Measurements from ENCODE around the gene SCAP. TPM values are rescaled to one million over a fixed set of nuclear protein-coding genes. Genes with fewer than 3 reads are reported as not detected.
A peak's percentile ranks its signal among the peaks of the same experiment; 100 is the strongest.

SCAP gene
- total RNA-seq, 2 donors from 2014 or later: 103 to 105 TPM

- WGBS, 2 experiments (ENCODE audit: insufficient coverage in 1 of 2, insufficient read length in 1 of 2): 93 to 94% methylated on average over 12 to 16 of the region's 16 CpGs
- H3K27ac Mint-ChIP-seq: peak overlapping the region; percentile 76
- peaks cover 52% of the 10 kb centered on the region for H3K36me3 Mint-ChIP-seq (ENCODE audit: low read depth)
- H3K4me3 Mint-ChIP-seq: no peak overlapping the region
- no peak overlapping the region for H3K4me3 ChIP-seq (ENCODE audit: low read length)
- H3K9ac ChIP-seq (ENCODE audit: extremely low read depth, low read length, poor library complexity, severe bottlenecking): no peak overlapping the region
- H3K27me3 Mint-ChIP-seq (ENCODE audit: insufficient read depth): no peaks in the 10 kb centered on the region
- peaks cover 5% of the 10 kb centered on the region for H3K9me3 Mint-ChIP-seq
- H3K4me1 Mint-ChIP-seq: no peaks in the 10 kb centered on the region
- TF ChIP-seq CTCF (conservative IDR thresholded peaks at IDR 0.05): no peak
- no peak overlapping the region for H3K27ac ChIP-seq (ENCODE audit: low read depth, low read length)
- H3K9me3 ChIP-seq (ENCODE audit: control insufficient read depth, low read length): no peaks in the 10 kb centered on the region
- H3K36me3 ChIP-seq (ENCODE audit: control insufficient read depth, insufficient read depth, low read length): peaks cover 52% of the 10 kb centered on the region
- no peaks in the 10 kb centered on the region for H3K27me3 ChIP-seq (ENCODE audit: control insufficient read depth, insufficient read depth, low read length, poor library complexity, severe bottlenecking)
- H3K4me1 ChIP-seq (ENCODE audit: control insufficient read depth, insufficient read depth, low read length): no peaks in the 10 kb centered on the region
- DNase-seq: no peak
Observed at GRCh38 chr3:47414666-47415587, 60.8 kb downstream of the SCAP start.

- H3K27ac Mint-ChIP-seq: no peak overlapping the region
- H3K4me1 Mint-ChIP-seq: no peaks in the 10 kb centered on the region
- H3K36me3 Mint-ChIP-seq (ENCODE audit: low read depth): peaks cover 49% of the 10 kb centered on the region
- H3K4me1 ChIP-seq (ENCODE audit: control insufficient read depth, insufficient read depth, low read length): no peaks in the 10 kb centered on the region
- no peak overlapping the region for H3K9ac ChIP-seq (ENCODE audit: extremely low read depth, low read length, poor library complexity, severe bottlenecking)
- H3K27me3 Mint-ChIP-seq (ENCODE audit: insufficient read depth): no peaks in the 10 kb centered on the region
- no peaks in the 10 kb centered on the region for H3K27me3 ChIP-seq (ENCODE audit: control insufficient read depth, insufficient read depth, low read length, poor library complexity, severe bottlenecking)
- DNase-seq: no peak
- H3K4me3 Mint-ChIP-seq: no peak overlapping the region
- peaks cover 5% of the 10 kb centered on the region for H3K9me3 Mint-ChIP-seq
- WGBS, 2 experiments (ENCODE audit: insufficient coverage in 1 of 2, insufficient read length in 1 of 2): 95 to 100% methylated on average over 1 to 3 of the region's 3 CpGs
- TF ChIP-seq CTCF (conservative IDR thresholded peaks at IDR 0.05): no peak
- no peaks in the 10 kb centered on the region for H3K9me3 ChIP-seq (ENCODE audit: control insufficient read depth, low read length)
- no peak overlapping the region for H3K4me3 ChIP-seq (ENCODE audit: low read length)
- peaks cover 46% of the 10 kb centered on the region for H3K36me3 ChIP-seq (ENCODE audit: control insufficient read depth, insufficient read depth, low read length)
- no peak overlapping the region for H3K27ac ChIP-seq (ENCODE audit: low read depth, low read length)
Observed at GRCh38 chr3:47414161-47414564, 61.6 kb downstream of the SCAP start.

GRCh38 chr3:47413751-47414150 lies 62.0 kb downstream of the SCAP start:
- Mint-ChIP-seq H3K9me3 (peaks cover 5% of the 10 kb centered on the region), H3K4me1 (no peaks in the 10 kb centered on the region), H3K27ac (no peak overlapping the region), H3K36me3 (ENCODE audit: low read depth) (peaks cover 45% of the 10 kb centered on the region), H3K27me3 (ENCODE audit: insufficient read depth) (no peaks in the 10 kb centered on the region), H3K4me3 (no peak overlapping the region)
- WGBS, 2 experiments (ENCODE audit: insufficient coverage in 1 of 2, insufficient read length in 1 of 2): 94 to 100% methylated on average over 5 to 7 of the region's 7 CpGs
- Histone ChIP-seq H3K9ac (ENCODE audit: extremely low read depth, low read length, poor library complexity, severe bottlenecking) (no peak overlapping the region), H3K27me3 (ENCODE audit: control insufficient read depth, insufficient read depth, low read length, poor library complexity, severe bottlenecking) (no peaks in the 10 kb centered on the region), H3K4me3 (ENCODE audit: low read length) (no peak overlapping the region), H3K4me1 (ENCODE audit: control insufficient read depth, insufficient read depth, low read length) (no peaks in the 10 kb centered on the region), H3K36me3 (ENCODE audit: control insufficient read depth, insufficient read depth, low read length) (peaks cover 46% of the 10 kb centered on the region), H3K9me3 (ENCODE audit: control insufficient read depth, low read length) (no peaks in the 10 kb centered on the region), H3K27ac (ENCODE audit: low read depth, low read length) (no peak overlapping the region)
- DNase-seq: no peak
- no peak for TF ChIP-seq CTCF (conservative IDR thresholded peaks at IDR 0.05)

Data from endodermal cell (in vitro differentiated cells).